ENCODE results near the gene RAP1GAP2.
"Not testable (repeated sequence)": the region's sequence is repeated elsewhere in the genome, so short reads cannot be mapped to it uniquely, and the experiment has no call there.

GRCh38 chr17:3030852-3031470, 234.7 kb downstream of the RAP1GAP2 start:
- not testable (repeated sequence) for TF ChIP-seq CTCF (IDR thresholded peaks at IDR 0.05; ENCODE audit: borderline replicate concordance, extremely low read depth, low read length, poor library complexity, severe bottlenecking); EZH2 (IDR thresholded peaks at IDR 0.05; ENCODE audit: borderline replicate concordance, low read depth, low read length, severe bottlenecking)

Data from DND-41 (cell line).